Stimulated activated naive CD8-positive, alpha-beta T cell treated with anti-CD3 and anti-CD28 coated beads, Interleukin-15, Interleukin-2, amounts not matched to agents 100 ng/mL and 50 ng/mL, for 24 hours (primary cell): ENCODE measurements around the gene ARL14EPL.

ENCODE experiments used
- H3K27ac Mint-ChIP-seq: one replicate; pipeline ENCODE4 v1.8.0; 2021; ENCODE audit warnings: mild to moderate bottlenecking, mixed read lengths
- H3K27me3 Mint-ChIP-seq: one replicate; pipeline ENCODE4 v1.8.0; 2021; ENCODE audit warnings: mixed read lengths
- H3K36me3 Mint-ChIP-seq: one replicate; pipeline ENCODE4 v1.8.0; 2021; ENCODE audit warnings: low read depth, mixed read lengths
- H3K4me1 Mint-ChIP-seq: one replicate; pipeline ENCODE4 v1.8.0; 2021; ENCODE audit warnings: low read depth, mixed read lengths
- H3K4me3 Mint-ChIP-seq: one replicate; pipeline ENCODE4 v1.8.0; 2021; ENCODE audit warnings: mild to moderate bottlenecking, mixed read lengths
- H3K9me3 Mint-ChIP-seq: one replicate; pipeline ENCODE4 v1.8.0; 2021; ENCODE audit warnings: mixed read lengths

The ARL14EPL gene

DNA sequence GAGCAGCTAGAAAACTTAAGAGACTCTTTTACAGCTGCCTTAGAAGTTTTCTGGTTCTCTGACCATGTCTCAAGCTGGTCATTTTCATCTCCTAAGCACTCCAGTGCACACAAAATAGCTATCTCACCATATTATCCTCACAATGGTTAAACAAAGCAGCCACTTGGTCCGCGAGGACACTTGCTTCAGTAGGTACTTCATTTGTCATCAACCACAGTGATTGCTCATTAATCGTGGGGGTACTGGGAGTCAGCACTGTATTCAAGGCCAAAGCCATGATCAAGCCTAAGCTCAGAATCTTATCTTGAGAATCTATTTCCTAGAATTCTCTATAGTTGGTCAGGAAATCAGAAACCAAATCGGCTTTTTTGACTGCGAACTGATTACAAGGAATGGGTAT, 2.9 kb downstream of the ARL14EPL start:
- no peak overlapping the region for H3K27ac Mint-ChIP-seq
- H3K27me3 Mint-ChIP-seq = peaks cover 19% of the 10 kb centered on the region
- peaks cover 15% of the 10 kb centered on the region for H3K4me1 Mint-ChIP-seq
- no peak overlapping the region for H3K4me3 Mint-ChIP-seq
- H3K36me3 Mint-ChIP-seq = no peaks in the 10 kb centered on the region
- no peaks in the 10 kb centered on the region for H3K9me3 Mint-ChIP-seq

DNA sequence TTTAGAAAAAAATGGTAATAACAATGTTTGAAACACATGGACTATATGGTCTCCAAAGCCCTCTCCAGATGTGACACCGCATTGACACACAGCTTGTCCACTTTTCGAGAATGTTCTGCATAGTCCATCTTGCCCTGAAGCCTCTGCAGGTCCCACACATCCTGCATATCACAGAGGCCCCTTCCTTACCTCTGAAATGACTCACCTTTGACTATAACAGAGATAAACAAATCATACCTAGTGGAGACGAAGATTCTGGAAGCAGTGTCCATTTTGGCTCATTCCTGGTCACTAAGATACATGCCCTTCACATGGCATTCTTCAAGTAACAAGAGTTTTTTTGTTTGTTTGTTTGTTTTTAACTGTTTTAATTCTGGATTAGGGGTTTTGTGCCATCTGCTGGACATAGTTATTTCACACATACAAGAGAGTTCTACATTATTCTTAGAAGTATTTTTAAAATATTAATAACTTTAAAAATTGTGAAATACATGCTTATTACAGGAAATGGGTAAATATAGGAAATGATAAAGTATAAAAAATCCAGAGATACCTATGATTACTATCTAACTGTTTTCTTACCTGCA, 5.1 kb downstream of the ARL14EPL start:
- no peak overlapping the region for H3K4me3 Mint-ChIP-seq
- H3K9me3 Mint-ChIP-seq = no peaks in the 10 kb centered on the region
- no peak overlapping the region for H3K27ac Mint-ChIP-seq
- H3K36me3 Mint-ChIP-seq = no peaks in the 10 kb centered on the region
- H3K4me1 Mint-ChIP-seq = peaks cover 15% of the 10 kb centered on the region
- H3K27me3 Mint-ChIP-seq = peaks cover 19% of the 10 kb centered on the region

DNA sequence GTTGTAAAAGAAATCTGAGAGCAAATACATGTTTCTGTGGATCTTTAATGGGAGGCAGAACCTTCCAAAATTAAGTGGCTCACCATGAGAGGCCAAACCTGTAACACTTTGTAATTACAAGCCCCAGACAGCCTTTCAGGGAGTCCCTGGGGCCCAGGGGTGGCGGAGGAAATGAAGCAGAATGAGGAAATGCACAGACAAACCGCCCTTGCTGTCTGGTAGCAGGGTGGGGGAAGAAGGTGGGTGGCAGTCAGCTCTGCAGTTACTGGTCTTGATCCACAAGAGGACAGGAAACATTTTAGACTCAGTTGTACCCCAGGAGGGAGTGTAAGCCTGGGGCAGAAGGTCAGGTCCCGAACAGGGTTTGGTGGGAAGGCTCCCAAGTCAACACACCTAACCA, 6.5 kb downstream of the ARL14EPL start:
- Mint-ChIP-seq H3K27me3 (peaks cover 19% of the 10 kb centered on the region), H3K27ac (no peak overlapping the region), H3K4me3 (no peak overlapping the region), H3K9me3 (no peaks in the 10 kb centered on the region), H3K4me1 (peaks cover 15% of the 10 kb centered on the region), H3K36me3 (no peaks in the 10 kb centered on the region)

DNA sequence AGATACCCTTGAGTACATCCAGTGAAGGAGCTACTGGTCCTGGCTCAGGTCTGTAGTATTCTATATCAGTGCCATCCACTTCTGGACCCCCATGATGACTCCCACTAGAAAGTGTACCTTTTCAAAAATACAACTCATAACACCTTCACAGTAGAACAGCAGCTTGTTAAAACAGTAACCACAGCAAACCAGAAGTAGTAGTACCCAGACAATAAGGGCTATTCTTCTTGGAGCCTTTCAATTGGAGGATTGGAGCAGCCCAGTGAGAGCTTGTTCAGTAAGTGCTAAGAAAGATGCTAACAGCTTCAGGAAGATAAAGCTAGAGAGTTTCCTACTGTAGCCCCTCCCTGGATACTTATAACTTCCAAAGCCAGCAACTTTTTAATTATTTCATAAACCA, 10.1 kb downstream of the ARL14EPL start:
- Mint-ChIP-seq H3K4me3 (no peak overlapping the region), H3K27me3 (peaks cover 5% of the 10 kb centered on the region), H3K27ac (no peak overlapping the region), H3K9me3 (no peaks in the 10 kb centered on the region), H3K36me3 (no peaks in the 10 kb centered on the region), H3K4me1 (peaks cover 15% of the 10 kb centered on the region)

DNA sequence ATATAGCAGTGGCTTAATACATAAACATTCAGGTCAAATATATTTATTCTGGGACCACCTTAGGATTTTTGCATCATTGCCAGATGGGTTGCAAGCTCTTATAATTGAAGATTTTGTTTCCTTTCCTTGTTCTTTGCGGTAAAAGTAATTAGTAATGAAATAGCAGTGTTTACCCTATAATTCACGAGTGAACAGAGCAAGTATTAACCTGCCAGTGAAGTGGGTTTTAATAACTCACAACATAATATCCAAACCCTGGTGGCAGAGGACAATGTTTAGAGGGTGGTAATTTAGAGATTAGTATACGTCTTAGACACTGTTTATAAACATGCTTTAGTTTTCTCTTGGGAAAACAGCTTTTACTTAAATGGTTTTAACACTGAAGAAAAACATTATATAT, 11.8 kb downstream of the ARL14EPL start:
- Mint-ChIP-seq H3K4me3 (no peak overlapping the region), H3K36me3 (no peaks in the 10 kb centered on the region), H3K27ac (no peak overlapping the region), H3K4me1 (peaks cover 4% of the 10 kb centered on the region), H3K27me3 (no peaks in the 10 kb centered on the region), H3K9me3 (no peaks in the 10 kb centered on the region)

DNA sequence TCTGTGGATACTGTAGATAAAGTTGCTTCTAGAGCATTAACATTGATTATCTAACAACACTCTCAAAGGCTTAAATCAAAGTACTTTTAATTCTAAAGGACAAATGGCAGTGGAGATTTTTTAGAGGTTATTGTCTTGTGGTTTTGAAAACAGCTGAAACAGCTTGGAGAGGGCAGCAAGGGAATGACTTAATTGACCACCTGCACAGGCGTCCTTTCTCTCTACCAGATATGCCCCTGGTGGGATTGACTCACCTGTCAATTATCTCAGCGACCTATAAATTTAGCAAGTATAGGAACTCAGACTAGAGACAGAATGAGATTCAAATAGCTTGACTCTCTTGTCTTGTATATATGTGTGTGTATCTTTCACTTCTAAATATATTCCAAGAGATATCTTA, 13.5 kb downstream of the ARL14EPL start:
- no peaks in the 10 kb centered on the region for H3K36me3 Mint-ChIP-seq
- no peak overlapping the region for H3K4me3 Mint-ChIP-seq
- H3K4me1 Mint-ChIP-seq = no peaks in the 10 kb centered on the region
- H3K9me3 Mint-ChIP-seq = no peaks in the 10 kb centered on the region
- no peak overlapping the region for H3K27ac Mint-ChIP-seq
- peaks cover 5% of the 10 kb centered on the region for H3K27me3 Mint-ChIP-seq

DNA sequence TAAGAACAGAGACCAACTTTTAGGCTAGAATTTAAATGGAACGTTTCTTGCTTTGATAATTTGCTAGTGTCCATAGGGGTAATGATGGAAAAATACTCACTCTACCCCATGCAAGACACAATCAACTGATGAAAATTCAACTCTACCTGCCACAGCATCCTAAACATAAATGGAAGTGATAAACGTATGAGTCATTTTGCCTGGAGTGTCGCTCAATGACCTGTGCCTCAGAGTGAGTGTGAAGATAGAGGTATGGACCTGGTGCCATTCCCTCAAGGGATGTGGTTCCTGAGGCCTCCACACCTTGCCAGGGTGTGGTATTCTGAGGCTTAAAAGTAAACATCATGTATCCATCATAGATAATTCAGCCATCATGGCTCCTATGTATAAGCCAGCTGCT, 14.0 kb downstream of the ARL14EPL start:
- H3K4me3 Mint-ChIP-seq = no peak overlapping the region
- no peak overlapping the region for H3K27ac Mint-ChIP-seq
- no peaks in the 10 kb centered on the region for H3K4me1 Mint-ChIP-seq
- no peaks in the 10 kb centered on the region for H3K36me3 Mint-ChIP-seq
- no peaks in the 10 kb centered on the region for H3K9me3 Mint-ChIP-seq
- H3K27me3 Mint-ChIP-seq = peaks cover 9% of the 10 kb centered on the region

DNA sequence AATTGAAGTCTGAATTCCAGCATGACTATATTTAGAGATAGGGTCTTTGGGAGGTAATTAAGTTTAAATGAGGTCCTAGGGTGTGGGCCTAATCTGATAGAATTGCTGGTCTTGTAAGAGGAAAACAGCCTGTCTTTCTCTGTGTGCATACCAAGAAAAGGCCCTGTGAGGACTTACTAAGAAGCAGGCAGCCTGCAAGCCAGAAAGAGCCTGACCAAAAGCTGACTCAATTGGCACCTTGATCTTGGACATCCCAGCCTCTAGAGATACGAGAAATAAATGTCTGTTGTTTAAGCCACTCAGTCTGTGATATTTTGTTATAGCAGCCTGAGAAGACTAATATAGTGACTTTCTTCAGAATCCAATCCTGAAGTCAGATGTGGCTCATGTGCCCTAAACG, 14.6 kb downstream of the ARL14EPL start:
- H3K4me1 Mint-ChIP-seq = no peaks in the 10 kb centered on the region

DNA sequence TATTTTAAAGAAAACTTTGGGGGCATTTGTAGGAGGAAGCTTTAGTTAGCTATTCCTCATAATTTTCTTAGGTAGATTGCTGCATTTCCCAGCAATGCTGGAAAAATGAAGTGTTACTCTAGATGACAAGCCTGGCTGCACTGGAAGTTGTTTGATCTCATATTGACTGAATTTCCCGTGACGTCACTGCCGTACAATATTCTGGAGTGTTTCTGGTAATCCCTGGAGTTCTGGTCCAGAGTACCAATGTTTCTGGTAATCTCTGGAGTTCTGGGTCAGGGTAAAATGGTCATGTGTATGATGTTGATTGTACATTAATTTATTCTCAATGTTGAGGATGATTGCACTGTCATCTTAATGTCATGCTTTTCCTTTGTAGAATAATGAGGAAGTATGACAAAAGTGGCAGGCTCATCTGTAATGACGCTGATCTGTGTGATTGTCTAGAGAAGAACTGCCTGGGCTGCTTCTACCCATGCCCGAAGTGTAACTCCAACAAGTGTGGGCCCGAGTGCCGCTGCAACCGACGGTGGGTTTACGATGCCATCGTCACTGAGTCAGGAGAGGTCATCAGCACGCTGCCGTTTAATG, 26.2 kb downstream of the ARL14EPL start:
- H3K4me1 Mint-ChIP-seq = no peaks in the 10 kb centered on the region
- no peaks in the 10 kb centered on the region for H3K9me3 Mint-ChIP-seq
- no peak overlapping the region for H3K27ac Mint-ChIP-seq
- H3K4me3 Mint-ChIP-seq = no peak overlapping the region
- no peaks in the 10 kb centered on the region for H3K36me3 Mint-ChIP-seq
- peaks cover 31% of the 10 kb centered on the region for H3K27me3 Mint-ChIP-seq

More for the DNA sequence above, 14.6 kb downstream of the ARL14EPL start:
- H3K27ac Mint-ChIP-seq = no peak overlapping the region
- no peaks in the 10 kb centered on the region for H3K9me3 Mint-ChIP-seq
- peaks cover 10% of the 10 kb centered on the region for H3K27me3 Mint-ChIP-seq
- H3K4me3 Mint-ChIP-seq = no peak overlapping the region
- H3K36me3 Mint-ChIP-seq = no peaks in the 10 kb centered on the region

DNA sequence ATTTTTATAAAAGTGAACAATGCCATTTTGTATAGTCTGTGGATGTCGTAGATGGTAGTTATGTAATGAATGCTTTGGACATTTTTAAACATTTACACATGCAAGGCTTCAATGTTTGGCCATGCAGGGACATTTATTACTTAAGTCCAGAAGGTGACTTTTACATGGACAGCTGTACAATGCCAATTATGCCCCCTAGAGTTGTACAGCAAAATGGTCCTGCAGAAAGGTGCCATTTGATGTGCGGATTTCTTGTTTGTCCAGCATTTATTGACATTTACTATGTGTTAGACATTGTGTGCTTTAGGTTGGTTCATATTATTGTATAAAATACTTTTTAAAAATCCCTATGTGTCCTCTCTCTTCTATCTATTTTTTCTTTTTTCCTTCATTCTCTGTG, 30.1 kb downstream of the ARL14EPL start:
- no peaks in the 10 kb centered on the region for H3K4me1 Mint-ChIP-seq
- no peaks in the 10 kb centered on the region for H3K9me3 Mint-ChIP-seq
- no peak overlapping the region for H3K4me3 Mint-ChIP-seq
- no peak overlapping the region for H3K27ac Mint-ChIP-seq
- no peaks in the 10 kb centered on the region for H3K36me3 Mint-ChIP-seq
- H3K27me3 Mint-ChIP-seq = peaks cover 40% of the 10 kb centered on the region

DNA sequence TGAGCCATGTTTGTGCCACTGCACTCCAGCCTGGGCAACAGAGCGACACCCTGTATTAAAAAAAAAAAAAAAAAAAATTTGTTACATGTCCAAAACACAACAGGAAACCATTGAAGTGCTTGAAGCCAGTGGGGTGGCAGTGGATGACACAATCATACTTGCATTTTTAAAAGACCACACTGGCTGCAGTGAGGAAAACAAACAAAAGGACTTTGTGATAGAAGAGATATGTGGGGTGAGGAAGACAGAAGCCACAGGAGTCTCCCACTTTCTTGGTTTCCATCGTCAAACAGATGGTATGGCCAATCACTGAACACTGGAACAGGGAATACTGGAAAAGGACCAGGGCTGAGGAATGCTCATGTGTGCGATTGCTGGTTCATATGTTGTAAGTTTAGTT, 31.7 kb downstream of the ARL14EPL start:
- Mint-ChIP-seq H3K4me1 (no peaks in the 10 kb centered on the region), H3K27me3 (peaks cover 30% of the 10 kb centered on the region), H3K27ac (no peak overlapping the region), H3K9me3 (no peaks in the 10 kb centered on the region), H3K36me3 (no peaks in the 10 kb centered on the region), H3K4me3 (no peak overlapping the region)

DNA sequence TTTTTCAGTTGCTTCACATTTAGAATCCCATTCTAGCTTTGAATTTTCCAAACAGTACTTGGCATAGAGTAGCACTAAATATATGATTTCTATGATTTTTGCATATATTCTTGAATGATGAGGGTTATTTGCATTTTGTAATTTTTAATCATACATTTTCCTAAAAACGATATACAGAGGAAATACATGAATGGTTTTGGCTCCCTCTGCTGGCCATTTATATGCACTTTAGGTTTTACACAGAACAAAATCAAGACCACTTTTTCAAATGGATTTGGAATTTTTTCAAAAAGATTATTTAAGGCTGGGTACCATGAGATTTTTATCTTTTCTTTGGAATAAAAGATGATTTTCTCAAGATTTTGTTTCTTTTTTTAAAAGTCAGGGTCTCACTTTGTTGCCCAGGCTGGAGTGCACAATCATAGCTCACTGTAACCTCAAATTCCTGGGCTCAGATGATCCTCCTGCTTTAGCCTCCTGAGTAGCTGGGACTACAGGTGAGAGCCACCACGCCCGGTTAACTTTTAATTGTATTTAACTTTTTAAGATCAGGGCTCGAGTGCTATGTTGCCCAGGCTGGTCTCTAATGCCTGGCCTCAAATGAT, 35.9 kb downstream of the ARL14EPL start:
- H3K4me3 Mint-ChIP-seq = no peak overlapping the region
- no peaks in the 10 kb centered on the region for H3K9me3 Mint-ChIP-seq
- no peaks in the 10 kb centered on the region for H3K36me3 Mint-ChIP-seq
- no peaks in the 10 kb centered on the region for H3K4me1 Mint-ChIP-seq
- H3K27ac Mint-ChIP-seq = no peak overlapping the region
- peaks cover 31% of the 10 kb centered on the region for H3K27me3 Mint-ChIP-seq

DNA sequence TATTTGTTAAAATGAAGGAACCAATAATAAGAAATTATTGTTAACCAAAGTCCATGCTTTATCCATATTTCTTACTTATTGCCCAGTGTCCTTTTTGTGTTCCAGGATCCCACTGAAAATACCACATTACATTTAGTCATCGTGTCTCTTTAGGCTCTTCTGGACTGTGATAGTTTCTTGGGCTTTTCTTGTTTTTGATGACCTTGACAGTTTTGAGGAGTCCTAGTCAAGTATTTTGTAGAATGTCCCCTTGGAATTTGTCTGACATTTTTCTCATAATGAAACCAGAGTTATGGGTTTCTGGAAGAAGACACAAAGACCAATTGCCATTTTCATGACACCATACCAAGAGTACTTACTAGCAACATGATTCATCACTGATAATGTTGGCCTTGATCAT, 38.9 kb downstream of the ARL14EPL start:
- Mint-ChIP-seq H3K27me3 (peaks cover 21% of the 10 kb centered on the region), H3K4me3 (no peak overlapping the region)

DNA sequence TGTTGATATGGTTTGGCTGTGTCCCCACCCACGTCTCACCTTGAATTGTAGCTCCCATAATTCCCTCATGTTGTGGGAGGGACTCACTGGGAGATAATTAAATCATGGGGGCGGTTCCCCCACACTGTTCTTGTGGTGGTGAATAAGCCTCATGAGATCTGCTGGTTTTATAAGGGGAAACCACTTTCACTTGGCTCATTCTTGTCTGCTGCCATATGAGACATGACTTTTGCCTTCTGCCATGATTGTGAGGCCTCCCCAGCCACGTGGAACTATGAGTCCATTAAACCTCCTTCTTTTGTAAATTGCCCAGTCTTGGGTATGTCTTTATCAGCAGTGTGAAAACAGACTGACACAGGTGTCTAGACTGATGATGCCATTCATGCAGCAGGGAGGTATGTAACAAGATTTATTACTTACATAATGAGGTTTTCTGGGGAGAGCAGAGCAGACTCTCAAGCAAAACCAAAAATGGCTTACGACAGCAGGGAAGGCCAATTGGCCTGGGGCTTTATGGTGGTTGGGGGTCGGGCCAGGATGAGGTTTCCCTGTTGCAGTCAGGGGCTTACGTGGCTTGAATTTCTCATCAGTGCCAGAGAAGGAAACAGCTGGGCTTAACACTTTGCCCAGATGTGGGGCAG, 43.0 kb downstream of the ARL14EPL start:
- H3K4me1 Mint-ChIP-seq = peaks cover 28% of the 10 kb centered on the region

More for the DNA sequence above, 38.9 kb downstream of the ARL14EPL start:
- Mint-ChIP-seq H3K4me1 (peaks cover 16% of the 10 kb centered on the region), H3K9me3 (peaks cover 11% of the 10 kb centered on the region), H3K36me3 (no peaks in the 10 kb centered on the region), H3K27ac (no peak overlapping the region)

DNA sequence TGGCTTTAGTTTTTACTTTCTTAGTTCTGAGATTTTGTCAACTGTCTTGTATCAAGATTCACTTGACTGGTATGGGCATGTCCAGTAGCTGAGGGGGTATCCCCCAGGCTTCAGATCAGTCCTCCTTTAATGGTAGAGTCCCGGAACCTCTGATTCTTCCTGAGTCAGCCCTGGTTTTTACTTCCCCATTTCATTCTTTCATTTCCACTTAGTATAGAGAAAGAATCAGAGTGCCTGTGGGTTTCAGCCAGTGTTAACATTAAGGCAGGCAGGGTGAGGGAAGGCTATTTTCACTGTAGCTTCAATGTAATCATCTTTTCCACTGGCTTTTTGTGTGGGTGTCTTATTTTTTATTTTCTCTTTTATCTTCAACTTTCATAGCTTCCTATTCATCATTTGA, 44.2 kb downstream of the ARL14EPL start:
- peaks cover 13% of the 10 kb centered on the region for H3K9me3 Mint-ChIP-seq
- H3K36me3 Mint-ChIP-seq = peaks cover 5% of the 10 kb centered on the region
- H3K4me3 Mint-ChIP-seq = peak overlapping the region; percentile 63
- peaks cover 28% of the 10 kb centered on the region for H3K4me1 Mint-ChIP-seq
- H3K27ac Mint-ChIP-seq = peak overlapping the region; percentile 82
- peaks cover 12% of the 10 kb centered on the region for H3K27me3 Mint-ChIP-seq

More for the DNA sequence above, 43.0 kb downstream of the ARL14EPL start:
- Mint-ChIP-seq H3K9me3 (peaks cover 13% of the 10 kb centered on the region), H3K4me3 (peak overlapping the region; percentile 63), H3K27ac (peak overlapping the region; percentile 82), H3K36me3 (no peaks in the 10 kb centered on the region), H3K27me3 (peaks cover 12% of the 10 kb centered on the region)
